Ectodermal cell (in vitro differentiated cells): ENCODE measurements around the gene TRAM2.
"Not testable (repeated sequence)": the region's sequence is repeated elsewhere in the genome, so short reads cannot be mapped to it uniquely, and the experiment has no call there.

Experiments
- H3K27ac ChIP-seq: 2 replicates; pipeline ENCODE4 v1.7.0; 2013; ENCODE audit warnings: mild to moderate bottlenecking, low read depth, low read length; ENCODE audit not compliant: insufficient read depth, poor library complexity, severe bottlenecking
- H3K27me3 ChIP-seq: 2 replicates; pipeline ENCODE4 v1.7.0; 2013; ENCODE audit warnings: mild to moderate bottlenecking, low read length; ENCODE audit not compliant: insufficient read depth, control insufficient read depth, poor library complexity, severe bottlenecking
- H3K36me3 ChIP-seq: one replicate; pipeline ENCODE4 v1.7.0; 2013; ENCODE audit warnings: low read length; ENCODE audit not compliant: control insufficient read depth, insufficient read depth
- H3K4me1 ChIP-seq: one replicate; pipeline ENCODE4 v1.7.0; 2013; ENCODE audit warnings: low read length; ENCODE audit not compliant: control insufficient read depth, insufficient read depth
- H3K4me3 ChIP-seq: 2 replicates; pipeline ENCODE4 v1.7.0; 2013; ENCODE audit warnings: low read depth, low read length, control low read depth; ENCODE audit not compliant: insufficient read depth
- H3K9me3 ChIP-seq: 2 replicates; pipeline ENCODE4 v1.7.0; 2013; ENCODE audit warnings: mild to moderate bottlenecking, low read length, moderate library complexity; ENCODE audit not compliant: control insufficient read depth
- WGBS, 2 experiments: methylation state at CpG; one replicate each; pipeline ENCODE4 v1.1.7; 2013; ENCODE audit warnings: missing lambda C conversion rate in 2 of 2; 5-methylcytosine and 5-hydroxymethylcytosine counted together

Gene TRAM2

GRCh38 chr6:52475307-52475706 lies 101.6 kb downstream of the TRAM2 start:
- H3K9me3 ChIP-seq = no peaks in the 10 kb centered on the region
- 98 to 100% methylated on average over 2 of the region's 2 CpGs for WGBS, 2 experiments
- no peak overlapping the region for H3K4me3 ChIP-seq

GRCh38 chr6:52474173-52474572 lies 102.7 kb downstream of the TRAM2 start:
- Histone ChIP-seq H3K4me1 (no peaks in the 10 kb centered on the region), H3K9me3 (no peaks in the 10 kb centered on the region), H3K27me3 (no peaks in the 10 kb centered on the region), H3K36me3 (no peaks in the 10 kb centered on the region), H3K27ac (no peak overlapping the region), H3K4me3 (no peak overlapping the region)
- WGBS, 2 experiments = 88 to 93% methylated on average over 2 of the region's 4 CpGs

More at GRCh38 chr6:52475307-52475706, 101.6 kb downstream of the TRAM2 start:
- no peaks in the 10 kb centered on the region for H3K27me3 ChIP-seq
- no peaks in the 10 kb centered on the region for H3K36me3 ChIP-seq
- no peak overlapping the region for H3K27ac ChIP-seq
- H3K4me1 ChIP-seq = no peaks in the 10 kb centered on the region

GRCh38 chr6:52461194-52461593 lies 115.7 kb downstream of the TRAM2 start:
- H3K36me3 ChIP-seq, H3K27me3 ChIP-seq, H3K4me3 ChIP-seq, H3K27ac ChIP-seq, H3K4me1 ChIP-seq, H3K9me3 ChIP-seq: not testable (repeated sequence)
- 87 to 94% methylated on average over 2 of the region's 2 CpGs for WGBS, 2 experiments

DNA sequence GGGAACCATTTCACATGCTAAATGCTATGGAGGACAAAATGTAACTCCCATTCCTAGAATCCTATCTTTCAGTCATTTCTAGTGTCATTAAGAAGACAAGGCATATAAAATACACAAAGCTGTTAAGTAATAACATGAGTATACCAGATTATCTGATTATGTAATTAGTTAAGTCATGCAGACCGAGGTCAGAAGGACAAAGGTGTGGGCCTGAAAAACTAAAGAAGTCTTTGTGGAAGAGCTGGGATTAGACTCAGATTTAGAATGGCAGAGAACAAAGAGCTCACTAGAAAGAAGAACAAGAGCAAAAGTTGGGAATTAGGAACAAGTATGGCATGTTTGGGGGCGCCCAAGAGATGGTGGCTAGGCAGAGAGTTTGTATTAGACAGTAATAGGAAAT lies 119.8 kb downstream of the TRAM2 start:
- no peak overlapping the region for H3K4me3 ChIP-seq

GRCh38 chr6:52454556-52454955 lies 122.3 kb downstream of the TRAM2 start:
- H3K27ac ChIP-seq = no peak overlapping the region
- 61 to 71% methylated on average over 2 of the region's 2 CpGs for WGBS, 2 experiments

More for the DNA sequence above, 119.8 kb downstream of the TRAM2 start:
- Histone ChIP-seq H3K9me3 (no peaks in the 10 kb centered on the region), H3K36me3 (no peaks in the 10 kb centered on the region), H3K27ac (no peak overlapping the region), H3K27me3 (no peaks in the 10 kb centered on the region), H3K4me1 (no peaks in the 10 kb centered on the region)
- WGBS, 2 experiments = 79 to 83% methylated on average over 2 of the region's 2 CpGs

More at GRCh38 chr6:52454556-52454955, 122.3 kb downstream of the TRAM2 start:
- H3K9me3 ChIP-seq = no peaks in the 10 kb centered on the region
- no peaks in the 10 kb centered on the region for H3K27me3 ChIP-seq
- no peaks in the 10 kb centered on the region for H3K36me3 ChIP-seq
- H3K4me1 ChIP-seq = no peaks in the 10 kb centered on the region
- H3K4me3 ChIP-seq = no peak overlapping the region
